HL-60 (cell line): ENCODE results near the gene PSIP1.

Experiments used
- CTCF ChIP-seq: IDR thresholded peaks from one replicate; pipeline ENCODE4 v1.5.1; 2011; ENCODE audit warnings: low read length, control low read depth, inconsistent platforms; ENCODE audit not compliant: insufficient read depth
- POLR2AphosphoS5 ChIP-seq: IDR thresholded peaks from 2 replicates; pipeline ENCODE4 v1.6.1; 2012; ENCODE audit warnings: low read depth
- REST ChIP-seq: IDR thresholded peaks from 2 replicates; pipeline ENCODE4 v1.6.1; 2012; ENCODE audit warnings: low read depth; ENCODE audit not compliant: insufficient replicate concordance
- SPI1 ChIP-seq: IDR thresholded peaks from 2 replicates; pipeline ENCODE4 v1.6.1; 2012; ENCODE audit warnings: low read depth, mild to moderate bottlenecking, borderline replicate concordance

GRCh38 chr9:15552636-15553527, 42.1 kb upstream of the PSIP1 start, which contains the start of gene CCDC171:
- peak; percentile 58; the same call in 1 of the 2 replicates for TF ChIP-seq POLR2AphosphoS5
- TF ChIP-seq REST, result no peak
- no peak for TF ChIP-seq CTCF
- no peak for TF ChIP-seq SPI1
